Activated CD4-positive, alpha-beta T cell treated with anti-CD3 and anti-CD28 coated beads, Interleukin-10, Interleukin-2, amounts not matched to agents 100 ng/mL and 50 ng/mL, durations not matched to agents 16 hours and 8 hours (primary cell): ENCODE data around the gene PAPPA.

Experiments used
- DNase-seq: peaks from one replicate; pipeline ENCODE4 v3.0.0-alpha.2; 2020

PAPPA gene

GRCh38 chr9:116152941-116153764 lies 438 bp upstream of the PAPPA start:
- no peak for DNase-seq

GRCh38 chr9:116154334-116154975 lies 864 bp downstream of the PAPPA start:
- no peak for DNase-seq

GRCh38 chr9:116154976-116155697 lies 1.5 kb downstream of the PAPPA start:
- DNase-seq: no peak

GRCh38 chr9:116155698-116156039 lies 2.1 kb downstream of the PAPPA start:
- no peak for DNase-seq

- no peak for DNase-seq
These were observed 3.2 kb downstream of the PAPPA start for GRCh38 chr9:116156621-116157314.

GRCh38 chr9:116157436-116158138 lies 4.0 kb downstream of the PAPPA start:
- no peak for DNase-seq

- no peak for DNase-seq
These were observed 7.3 kb downstream of the PAPPA start for GRCh38 chr9:116160676-116161571.

- DNase-seq: no peak
These were observed 8.7 kb downstream of the PAPPA start for GRCh38 chr9:116162241-116162781.

GRCh38 chr9:116163293-116164055 lies 9.9 kb downstream of the PAPPA start:
- no peak for DNase-seq

GRCh38 chr9:116165912-116166311 lies 12.3 kb downstream of the PAPPA start:
- no peak for DNase-seq

- no peak for DNase-seq
These were observed 13.1 kb downstream of the PAPPA start for GRCh38 chr9:116166713-116167112.

GRCh38 chr9:116168231-116168630 lies 14.6 kb downstream of the PAPPA start:
- DNase-seq: no peak

- DNase-seq: no peak
These were observed 18.6 kb downstream of the PAPPA start for GRCh38 chr9:116172216-116172615.

GRCh38 chr9:116174347-116174746 lies 20.8 kb downstream of the PAPPA start:
- no peak for DNase-seq

- no peak for DNase-seq
These were observed 22.0 kb downstream of the PAPPA start for GRCh38 chr9:116175614-116176013.

GRCh38 chr9:116178481-116179211 lies 25.1 kb downstream of the PAPPA start:
- no peak for DNase-seq

GRCh38 chr9:116179568-116179967 lies 26.0 kb downstream of the PAPPA start:
- DNase-seq: no peak

GRCh38 chr9:116181853-116182610 lies 28.4 kb downstream of the PAPPA start:
- DNase-seq: no peak

GRCh38 chr9:116182876-116183275 lies 29.3 kb downstream of the PAPPA start:
- no peak for DNase-seq
